GM12872 (cell line): ENCODE results near the gene CTBP1.

Experiments used
- TF ChIP-seq, protein P1 (sequence below): IDR thresholded peaks from 3 replicates; pipeline ENCODE4 v1.5.1; 2011; ENCODE audit warnings: low read depth, mild to moderate bottlenecking, low read length, moderate library complexity; ENCODE audit not compliant: insufficient read depth

CTBP1 gene

DNA sequence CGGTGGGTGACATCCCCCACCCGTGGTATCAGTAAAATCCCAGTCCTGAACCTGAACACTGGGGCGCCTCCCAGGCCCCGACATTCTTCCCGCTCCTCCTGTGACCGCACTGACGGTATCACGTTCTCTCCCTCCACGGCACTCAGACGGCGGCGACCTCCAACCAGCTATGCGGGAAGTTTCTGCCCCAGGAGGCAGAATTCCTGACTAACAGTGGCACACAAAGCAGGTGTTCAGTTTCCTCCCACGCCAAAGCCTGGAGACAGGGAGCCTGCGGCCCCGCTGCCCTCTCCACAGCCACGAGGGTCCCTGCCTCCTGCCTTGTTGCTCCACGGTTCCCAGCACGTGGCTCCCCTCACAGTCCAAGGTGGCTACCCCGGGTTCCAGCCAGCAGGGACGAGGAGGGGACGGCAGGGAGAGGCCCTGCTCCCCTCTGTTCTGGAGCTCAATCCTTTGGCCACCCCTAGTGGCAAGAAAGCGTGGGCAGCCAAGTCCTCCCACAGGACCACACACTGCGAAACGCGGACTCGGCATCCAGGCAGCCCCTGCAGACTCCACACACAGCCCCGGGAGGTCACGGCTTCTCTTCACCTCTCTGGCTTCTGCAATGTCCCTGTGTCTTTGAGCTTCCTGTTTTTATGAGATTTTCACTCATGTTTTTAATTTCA is 15.2 kb downstream of the CTBP1 start:
- TF ChIP-seq, protein P1, sequence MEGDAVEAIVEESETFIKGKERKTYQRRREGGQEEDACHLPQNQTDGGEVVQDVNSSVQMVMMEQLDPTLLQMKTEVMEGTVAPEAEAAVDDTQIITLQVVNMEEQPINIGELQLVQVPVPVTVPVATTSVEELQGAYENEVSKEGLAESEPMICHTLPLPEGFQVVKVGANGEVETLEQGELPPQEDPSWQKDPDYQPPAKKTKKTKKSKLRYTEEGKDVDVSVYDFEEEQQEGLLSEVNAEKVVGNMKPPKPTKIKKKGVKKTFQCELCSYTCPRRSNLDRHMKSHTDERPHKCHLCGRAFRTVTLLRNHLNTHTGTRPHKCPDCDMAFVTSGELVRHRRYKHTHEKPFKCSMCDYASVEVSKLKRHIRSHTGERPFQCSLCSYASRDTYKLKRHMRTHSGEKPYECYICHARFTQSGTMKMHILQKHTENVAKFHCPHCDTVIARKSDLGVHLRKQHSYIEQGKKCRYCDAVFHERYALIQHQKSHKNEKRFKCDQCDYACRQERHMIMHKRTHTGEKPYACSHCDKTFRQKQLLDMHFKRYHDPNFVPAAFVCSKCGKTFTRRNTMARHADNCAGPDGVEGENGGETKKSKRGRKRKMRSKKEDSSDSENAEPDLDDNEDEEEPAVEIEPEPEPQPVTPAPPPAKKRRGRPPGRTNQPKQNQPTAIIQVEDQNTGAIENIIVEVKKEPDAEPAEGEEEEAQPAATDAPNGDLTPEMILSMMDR = no peak

DNA sequence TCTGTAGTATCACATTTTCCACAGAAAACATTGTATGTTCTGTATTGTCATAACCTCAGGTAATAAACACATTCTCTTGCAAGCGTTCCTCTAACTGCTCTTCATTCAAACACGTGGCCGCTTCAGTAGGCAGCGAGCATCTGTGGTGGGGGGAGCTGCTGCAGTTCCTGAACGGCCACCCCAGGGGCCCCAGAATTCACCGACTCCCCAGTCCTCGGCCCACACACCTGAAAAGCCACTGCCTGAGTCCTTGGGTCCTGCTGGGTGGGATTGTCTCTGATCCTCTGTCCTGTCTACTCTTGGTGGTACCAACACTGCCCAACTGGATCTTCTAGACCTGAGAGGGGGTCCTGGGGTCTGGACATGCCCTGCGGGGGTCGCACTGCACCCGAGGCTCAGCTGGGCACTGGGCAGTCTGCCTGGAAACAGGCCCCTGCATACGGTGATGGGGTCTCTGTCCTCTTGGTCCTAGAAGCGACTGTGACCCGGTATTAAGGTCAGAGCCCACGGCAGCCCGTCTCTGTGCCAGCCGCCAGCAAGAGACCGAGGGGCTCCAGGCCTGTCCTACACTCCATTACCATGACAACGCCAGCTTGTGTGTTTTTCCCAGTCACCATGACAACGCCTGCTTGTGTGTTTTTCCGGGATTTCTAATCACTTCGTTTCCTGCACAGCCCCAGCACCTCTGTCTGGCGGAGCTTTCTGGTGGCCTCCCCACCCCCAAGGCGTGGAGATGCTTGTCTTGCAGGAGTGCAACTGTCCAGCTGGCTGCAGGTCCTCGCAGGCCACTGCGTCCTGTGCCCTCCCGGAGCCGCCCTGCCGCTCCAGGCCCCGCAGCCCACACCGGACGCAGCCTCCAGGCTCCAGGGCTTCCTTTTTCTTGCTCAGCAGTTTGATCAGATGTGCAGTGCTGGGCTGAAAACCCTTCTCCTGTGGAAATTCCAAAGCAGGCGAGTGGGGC is 16.0 kb downstream of the CTBP1 start:
- TF ChIP-seq, protein P1 = no peak

DNA sequence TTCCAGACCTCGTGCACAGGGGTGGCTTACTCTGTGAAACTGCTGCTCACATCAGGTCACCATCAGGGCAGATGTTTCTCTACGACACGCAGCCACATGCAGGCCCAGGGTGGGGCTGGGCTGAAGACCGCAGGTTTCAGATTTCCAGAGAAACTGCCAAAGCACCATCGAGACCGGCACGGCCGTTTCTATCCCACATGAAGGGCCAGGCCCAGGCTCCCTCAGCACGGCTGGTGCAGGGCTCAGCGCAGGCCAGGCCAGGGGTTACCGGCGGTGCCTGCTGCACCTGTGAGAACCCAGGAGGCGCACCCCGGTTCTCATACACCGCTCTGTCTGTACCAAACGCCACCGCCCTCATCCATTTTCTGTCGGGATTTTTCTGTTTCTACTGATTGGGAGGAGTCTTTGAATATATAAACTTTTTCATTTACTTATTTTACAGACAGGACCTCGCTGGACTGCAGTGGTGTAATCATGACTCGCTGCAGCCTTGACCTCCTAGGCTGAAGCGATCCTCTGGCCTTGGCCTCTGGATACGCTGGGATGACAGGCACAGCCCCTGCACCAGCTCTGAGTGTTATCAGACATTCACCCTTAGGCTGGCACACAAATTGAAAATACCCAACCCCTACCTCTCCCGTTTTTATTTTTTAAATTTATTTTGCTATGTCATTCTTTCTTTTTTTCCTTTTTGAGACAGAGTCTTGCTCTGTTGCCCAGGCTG is 17.1 kb downstream of the CTBP1 start:
- TF ChIP-seq, protein P1 = no peak

DNA sequence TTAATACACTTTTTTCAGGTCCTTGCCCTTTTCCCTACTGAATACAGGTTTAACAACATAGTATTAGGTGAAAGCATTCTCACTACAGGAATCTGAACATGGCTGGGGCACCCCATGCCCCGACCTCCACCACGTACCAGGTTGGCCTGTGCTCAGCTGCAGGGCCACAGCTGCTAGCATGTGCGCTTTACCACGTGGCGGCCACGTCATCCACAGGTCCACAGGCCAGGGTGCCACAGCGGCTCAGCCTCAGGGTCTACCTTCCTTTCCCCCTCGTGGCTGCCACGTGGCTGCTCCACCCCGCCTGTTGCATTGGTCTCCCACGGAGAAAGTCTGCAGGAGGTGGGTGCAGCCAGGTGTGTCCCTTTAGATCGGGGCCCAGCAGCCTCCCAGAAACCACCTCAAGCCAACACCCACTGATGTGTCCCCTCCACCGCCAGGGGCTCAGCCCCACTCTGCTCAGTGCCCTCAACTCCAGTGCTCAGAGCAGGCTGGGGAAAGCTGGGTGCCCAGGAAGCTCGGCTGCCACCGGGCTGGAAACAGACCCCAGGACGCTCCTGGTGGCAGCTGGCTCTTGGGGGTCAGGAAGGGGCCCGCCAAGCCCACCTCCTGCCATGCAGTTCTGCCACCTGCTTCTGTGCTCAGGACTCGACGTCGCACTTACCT is 17.8 kb downstream of the CTBP1 start:
- TF ChIP-seq, protein P1 = no peak

DNA sequence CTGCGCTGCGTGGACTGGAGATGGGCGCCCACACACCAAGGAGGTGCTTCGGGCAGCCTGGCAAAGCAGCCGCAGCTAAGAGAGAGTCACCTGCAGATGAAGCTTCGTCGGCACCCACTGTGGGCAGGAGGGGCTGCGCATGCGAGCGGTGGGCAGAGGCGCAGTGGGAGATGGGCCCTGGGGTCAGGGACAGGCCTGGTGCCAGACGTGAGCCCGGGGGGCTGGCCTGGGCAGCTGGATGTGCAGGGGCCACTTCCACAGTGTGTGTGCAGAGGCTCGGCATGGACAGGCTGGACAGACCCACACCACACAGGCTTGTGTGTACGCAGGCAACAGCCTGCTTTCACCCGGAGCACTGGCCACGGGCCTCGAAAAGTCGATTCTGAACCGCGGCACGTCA is 18.6 kb downstream of the CTBP1 start:
- TF ChIP-seq, protein P1 = no peak

DNA sequence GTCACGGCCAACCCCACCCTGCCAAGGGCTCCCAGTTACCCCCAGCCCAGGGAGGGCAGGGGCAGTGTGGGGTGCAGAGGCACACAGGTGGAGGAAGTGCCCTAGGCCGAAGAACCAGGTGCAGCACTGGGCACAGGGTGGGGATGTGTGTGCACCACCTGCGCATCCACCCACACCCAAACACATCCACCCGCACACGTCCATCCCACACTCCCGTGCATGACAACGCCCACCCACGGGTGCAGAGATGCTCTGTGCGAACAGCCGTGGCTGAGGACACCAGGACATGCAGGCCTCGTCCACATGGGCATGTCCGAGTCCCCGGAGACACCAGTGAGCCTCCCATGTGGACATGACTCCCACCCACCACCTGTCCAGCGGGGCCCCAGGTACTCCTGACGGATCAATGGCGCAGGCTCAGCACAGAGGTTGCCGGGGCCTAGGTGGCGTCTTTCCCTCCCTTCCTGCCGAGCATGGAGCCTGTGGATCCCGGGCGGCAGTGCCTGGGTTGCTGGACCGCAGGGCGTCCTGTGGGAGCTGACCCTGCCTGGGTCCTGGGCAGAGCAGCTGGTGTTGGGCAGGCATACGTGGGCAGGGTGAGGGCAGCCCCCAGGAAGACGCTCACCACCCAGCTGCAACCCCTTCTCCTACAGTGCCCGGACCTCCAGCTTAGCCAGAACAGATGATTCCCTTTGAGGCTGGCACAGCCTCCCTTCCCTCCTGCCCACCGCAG is 19.6 kb downstream of the CTBP1 start:
- TF ChIP-seq, protein P1 = no peak
